GM19455 (cell line): ENCODE results near the gene GSG1L.

Experiments used
- ATAC-seq: cut with Tn5 transposase; IDR thresholded peaks from one replicate; pipeline ENCODE4 v1.9.1; 2021; ENCODE audit not compliant: unreplicated experiment

Gene GSG1L

DNA sequence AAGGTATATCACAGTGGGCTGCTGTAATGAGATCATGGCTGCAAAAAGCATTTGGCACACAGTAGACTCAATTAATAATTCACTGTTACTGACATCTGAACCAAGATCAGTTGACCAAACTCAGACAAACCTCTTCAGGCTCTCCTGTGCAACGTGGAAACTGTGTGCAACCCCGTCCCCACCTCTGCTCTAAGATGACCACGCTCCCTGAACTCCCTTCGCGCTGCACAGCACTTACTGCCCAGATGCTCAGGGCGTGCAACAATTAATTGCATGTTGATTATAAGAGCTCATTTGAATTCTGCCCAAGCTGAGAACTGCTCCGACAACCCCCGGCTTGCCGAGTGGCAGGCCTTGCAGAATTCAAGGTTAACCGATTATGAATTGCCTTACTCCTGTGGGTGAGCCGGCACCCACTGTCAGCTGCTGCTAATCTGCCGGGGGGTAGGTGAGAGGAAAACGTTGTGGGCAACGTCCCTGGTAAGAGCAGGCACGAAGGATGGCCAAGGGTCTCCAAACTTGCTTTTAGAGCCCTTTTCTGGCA lies 1.3 kb upstream of the GSG1L start:
- no peak for ATAC-seq

DNA sequence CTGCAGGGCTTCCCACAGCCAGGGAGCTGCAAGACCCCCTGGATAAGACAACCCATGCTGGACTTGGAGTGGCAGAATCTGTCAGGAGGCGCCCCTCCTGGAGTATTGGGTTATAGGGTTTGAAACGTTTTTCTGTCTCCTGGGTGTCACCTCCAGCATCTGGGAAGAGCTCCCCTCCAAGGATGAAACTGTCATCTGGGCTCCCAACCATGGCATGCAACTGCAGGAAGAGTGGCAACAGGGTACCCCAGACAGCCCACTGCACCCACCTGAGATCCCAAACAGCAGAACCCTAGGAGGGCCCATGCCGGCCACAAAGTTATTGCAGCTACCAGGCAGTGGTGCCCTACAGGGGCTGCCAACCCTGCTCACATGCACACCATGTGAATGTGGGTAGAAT lies 636 bp upstream of the GSG1L start:
- ATAC-seq, result no peak

DNA sequence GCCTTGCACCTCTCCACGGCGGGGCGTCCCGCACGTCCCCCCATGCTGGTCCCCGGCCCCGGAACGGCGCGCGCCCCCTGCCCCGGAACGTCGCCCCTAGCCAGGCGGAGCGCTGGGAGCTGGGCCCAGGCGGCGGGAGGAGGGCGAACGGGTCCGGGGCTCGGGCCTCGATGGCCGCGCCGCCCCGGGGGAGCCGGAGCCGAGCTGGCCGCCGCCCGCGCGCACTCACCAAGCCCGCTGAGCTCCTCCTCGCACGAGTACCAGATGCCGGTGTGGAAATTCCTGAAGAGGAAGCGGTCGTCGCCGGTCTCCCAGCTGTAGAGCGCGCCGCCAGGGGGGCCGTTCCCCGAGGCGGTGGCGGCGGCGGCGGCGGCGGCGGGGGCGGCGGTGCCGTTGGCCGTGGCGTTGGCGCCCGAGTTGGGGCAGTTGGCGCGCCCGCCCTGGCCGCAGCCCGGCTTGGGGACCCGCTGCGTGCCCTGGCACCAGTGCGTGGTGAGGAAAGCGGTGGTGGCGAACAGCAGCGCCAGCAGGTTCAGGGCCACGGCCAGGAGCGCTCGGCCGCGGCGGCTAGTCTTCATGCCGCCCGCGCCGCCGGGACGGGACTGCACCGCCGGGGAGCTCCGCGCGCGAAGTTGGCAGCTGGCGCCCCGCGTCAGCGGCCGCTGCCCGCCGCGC lies 530 bp downstream of the GSG1L start:
- no peak for ATAC-seq

DNA sequence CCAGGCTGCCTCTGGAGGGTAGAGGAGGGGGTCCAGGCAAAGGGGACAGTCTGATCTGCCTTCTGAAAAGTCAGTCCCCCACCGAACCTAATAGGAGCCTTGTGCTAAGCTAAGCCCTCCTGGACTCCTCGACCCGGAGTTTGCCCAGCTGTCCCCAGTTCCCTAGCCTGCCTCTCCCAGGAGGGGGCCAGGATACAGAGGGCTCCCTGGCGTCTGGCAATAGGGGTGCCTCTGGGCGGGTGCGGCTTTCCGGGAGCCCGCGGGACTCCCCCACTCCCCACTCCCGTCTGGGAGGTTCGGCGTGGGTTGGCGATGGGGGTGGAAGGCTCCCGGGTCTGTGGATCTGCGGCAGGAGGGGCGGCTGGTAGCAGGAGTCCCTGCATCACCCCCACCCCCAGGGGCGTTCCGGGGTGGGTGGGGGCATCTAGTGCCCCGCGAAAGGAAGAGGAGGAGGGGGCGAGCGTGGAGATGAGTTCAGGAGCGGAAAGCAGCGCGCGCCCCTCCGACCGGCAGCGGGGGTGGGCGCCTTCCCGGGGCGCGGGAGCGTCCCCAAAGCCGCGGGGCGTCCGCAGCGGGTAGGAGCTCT lies 1.2 kb downstream of the GSG1L start:
- ATAC-seq, result no peak

DNA sequence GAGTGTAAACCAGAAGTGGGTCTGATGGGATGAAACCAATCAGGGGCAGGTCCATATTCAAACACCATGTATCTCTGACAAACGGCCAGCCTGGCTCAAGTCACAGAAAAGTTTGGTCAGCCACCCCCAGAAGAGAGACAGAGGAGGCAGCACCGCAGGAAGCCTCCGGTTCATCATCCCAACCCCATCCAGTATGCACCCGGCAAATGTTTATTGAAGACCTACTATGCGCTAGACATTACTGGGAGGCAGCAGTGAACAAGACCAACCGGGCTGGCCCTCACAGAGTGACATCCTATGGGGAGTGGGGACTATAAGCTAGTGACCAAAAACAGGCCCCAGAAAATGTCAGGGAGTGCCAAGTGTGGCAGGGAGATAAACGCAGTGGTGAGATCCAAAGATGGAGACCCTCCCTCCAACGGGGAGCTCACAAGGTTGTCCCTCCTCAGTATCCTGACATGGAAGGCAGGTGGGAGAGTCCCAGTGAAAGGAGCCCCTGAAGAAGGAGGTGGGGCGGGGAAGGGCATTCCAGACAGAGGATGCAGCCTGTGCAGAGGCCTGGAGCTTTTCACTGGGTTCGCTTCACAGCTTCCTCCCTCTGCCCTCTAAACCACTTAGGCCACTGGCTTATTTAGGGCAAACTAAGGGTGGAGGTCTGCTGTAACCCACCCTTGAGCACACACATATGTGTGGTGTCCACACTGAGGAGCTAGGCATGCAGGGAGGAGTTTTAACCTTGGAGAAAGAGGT lies 2.0 kb downstream of the GSG1L start:
- ATAC-seq, result no peak

DNA sequence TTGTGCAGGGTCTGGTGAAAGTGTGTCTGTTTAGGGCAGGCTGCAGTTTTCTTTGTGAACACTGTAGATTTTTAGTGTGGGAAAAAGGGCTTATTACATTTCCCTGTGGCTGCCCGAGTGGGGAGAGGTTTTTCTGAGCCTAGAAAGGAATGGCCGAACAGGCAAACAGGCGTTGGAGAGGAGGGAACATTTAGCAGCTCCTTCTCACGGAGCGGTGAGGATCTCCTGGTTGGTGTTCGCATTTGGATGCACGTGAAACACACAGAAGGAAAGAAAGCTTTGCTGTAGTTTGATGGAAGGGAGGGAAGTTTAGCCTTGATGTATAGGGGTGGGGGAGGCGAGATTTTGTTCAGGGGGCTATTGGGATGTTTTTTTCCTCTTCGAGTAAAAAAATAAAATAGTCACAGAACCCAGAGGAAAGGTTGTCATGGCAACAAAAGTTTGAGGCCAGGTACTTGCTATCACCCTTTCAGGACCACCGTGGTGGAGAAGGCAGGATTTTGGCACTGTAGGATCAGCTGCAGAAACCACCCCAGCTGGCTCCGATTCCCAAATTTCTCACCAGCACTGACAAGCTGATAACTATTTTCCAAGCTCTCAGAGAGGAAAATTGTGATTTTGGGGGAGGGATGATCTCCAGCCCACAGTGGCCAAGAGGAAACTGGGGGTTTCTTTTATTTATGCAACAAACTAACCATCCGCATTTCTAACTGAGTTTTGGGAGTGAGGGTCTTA lies 3.5 kb downstream of the GSG1L start:
- ATAC-seq, result no peak

DNA sequence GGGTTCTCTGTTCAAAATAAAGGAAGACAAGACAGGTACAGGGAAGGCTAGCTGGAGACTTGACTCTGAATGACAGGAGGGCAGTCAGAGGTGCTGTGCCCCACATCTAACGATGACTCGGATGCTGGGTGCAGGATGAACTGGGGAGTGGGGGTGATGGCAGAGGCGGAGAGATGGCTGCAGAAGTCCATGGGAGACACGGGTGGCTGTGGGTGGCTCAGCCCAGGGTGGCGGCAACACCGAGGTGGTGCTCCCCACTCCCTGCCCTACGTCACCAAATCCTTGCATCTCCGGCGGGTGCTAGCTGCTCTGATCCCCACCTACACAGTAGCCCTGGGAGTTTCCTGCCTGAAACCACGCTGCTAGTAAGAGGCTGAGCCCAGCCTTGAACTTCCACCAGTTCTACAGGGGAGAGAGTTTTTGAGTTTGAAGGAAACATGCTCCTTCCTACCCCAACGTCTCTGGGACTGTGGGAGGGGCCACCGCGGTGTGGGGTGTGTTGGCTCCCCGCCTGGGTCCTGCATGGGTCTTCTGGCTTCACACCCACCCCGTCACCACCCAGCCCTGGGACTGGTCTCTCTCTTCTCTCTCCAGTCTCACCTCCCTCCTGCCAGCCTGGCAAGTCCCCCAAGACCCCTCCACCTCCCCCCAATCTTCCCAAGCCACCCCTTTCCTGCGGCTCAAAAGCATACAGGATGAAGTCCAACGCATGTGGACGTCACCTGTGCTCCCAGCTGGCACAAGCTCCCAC lies 4.5 kb downstream of the GSG1L start:
- no peak for ATAC-seq

DNA sequence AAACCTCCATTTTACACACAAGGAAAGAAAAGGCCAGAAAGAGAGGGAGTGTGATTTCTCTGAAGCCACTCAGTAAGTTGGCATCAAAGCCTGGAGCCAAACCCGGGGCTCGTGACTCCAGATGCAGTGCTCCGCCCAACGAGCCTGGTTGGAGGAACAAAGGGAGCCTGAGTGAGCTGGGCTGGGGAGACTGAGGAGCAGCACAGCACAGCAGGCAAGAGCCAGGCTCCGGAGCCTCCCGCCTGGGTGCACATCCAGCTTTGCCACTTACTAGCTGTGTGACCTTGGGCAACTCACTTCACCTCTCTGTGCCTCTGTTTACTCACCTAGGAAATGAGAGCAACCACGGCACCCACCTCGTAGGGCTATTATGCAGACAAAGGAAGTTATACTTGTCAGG lies 5.6 kb downstream of the GSG1L start:
- ATAC-seq, result no peak

DNA sequence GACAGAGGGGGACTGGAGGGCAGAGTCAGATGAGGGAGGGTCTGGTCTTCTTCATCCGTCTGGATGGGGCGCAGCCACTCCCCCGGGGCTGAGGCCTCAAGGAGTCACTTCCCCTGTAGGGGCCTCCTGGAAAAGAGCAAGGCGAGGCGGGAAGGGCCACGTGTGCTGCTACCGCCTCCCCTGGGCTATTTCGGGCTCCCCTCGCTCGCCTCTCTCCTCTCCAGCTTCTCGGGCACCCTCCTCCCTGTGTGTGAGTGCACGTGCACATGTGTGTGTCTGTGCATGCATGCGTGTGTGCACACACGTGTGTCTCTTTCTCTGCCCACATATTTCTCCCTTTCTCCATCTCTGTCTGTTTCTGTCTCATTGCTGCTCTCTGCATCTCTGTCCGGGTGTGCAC lies 10.1 kb downstream of the GSG1L start:
- ATAC-seq, result no peak

DNA sequence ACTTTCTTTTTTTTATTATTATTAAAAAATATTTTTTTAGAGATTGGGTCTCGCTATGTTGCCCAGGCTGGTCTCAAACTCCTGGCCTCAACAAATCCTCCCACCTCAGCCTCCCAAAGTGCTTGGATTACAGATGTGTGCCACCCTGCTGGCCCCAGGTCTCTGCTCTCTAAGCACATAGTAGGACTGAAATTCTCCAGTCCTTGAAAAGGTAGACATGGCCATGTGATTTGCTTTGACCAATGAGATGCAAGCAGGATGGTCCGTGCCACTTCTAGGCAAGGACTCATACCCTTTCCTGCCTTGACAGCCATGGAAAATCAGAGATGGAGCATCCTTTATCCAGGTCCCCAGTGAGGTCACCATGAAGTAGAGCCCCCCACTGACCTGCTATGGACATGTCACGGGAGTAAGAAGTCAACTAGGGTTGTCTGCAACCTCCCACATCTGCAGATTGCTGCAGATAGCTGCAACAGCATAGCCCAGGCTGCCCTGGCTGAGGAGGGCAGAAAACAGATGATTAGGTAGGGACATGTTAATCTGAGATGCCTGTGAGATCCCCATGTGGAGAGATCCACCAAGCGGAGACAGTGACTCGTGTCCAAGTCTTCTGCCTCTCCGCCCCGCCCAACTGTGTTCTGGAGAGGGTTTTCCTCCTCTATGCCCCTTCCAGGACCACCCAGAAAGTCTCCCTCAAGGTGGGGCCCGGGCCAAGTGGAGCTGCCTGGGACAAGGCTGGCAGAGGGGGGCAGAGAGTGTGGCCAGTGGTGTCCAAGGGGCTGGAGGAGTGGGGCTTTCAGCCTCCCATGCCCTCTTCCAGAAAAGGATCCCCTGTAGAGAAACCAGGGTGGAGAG lies 11.0 kb downstream of the GSG1L start:
- no peak for ATAC-seq

DNA sequence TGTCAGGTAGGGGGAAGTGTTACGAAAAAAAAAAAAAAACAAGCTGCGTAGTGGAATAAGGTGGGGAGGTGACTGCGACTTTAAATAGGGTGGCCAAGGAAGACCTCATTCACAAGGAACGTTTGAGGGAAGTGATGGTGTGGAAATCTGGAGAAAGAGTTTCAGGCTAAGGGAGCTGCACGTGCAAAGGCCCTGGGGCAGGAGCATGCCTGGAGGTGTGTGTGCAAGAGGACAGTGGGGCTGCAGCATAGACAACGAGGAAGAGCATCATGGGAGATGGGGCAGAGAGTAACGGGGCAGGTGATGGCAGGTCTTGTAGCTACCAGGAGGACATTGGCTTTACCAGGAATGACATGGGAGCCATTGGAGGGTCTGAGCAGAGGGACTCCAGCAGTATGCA lies 12.0 kb downstream of the GSG1L start:
- no peak for ATAC-seq

DNA sequence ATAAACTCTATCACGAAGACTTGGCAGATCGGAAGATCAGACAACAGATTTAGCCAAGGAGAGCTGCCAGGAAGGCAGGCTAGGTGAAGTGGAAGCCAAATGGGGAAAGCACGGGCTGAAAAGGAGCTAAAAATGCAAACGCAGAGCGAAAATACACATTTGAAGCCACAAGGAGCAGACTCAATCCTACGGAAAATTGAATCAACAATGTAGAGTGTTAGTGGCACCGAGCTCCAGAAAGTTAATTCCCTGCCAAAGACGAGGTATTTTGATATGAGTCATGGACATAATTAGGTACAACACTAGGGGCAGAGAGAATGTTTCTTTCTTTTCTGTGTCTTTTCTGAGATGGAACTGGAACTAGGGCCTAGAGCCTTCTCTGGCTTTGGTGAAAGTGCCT lies 20.7 kb downstream of the GSG1L start:
- no peak for ATAC-seq

DNA sequence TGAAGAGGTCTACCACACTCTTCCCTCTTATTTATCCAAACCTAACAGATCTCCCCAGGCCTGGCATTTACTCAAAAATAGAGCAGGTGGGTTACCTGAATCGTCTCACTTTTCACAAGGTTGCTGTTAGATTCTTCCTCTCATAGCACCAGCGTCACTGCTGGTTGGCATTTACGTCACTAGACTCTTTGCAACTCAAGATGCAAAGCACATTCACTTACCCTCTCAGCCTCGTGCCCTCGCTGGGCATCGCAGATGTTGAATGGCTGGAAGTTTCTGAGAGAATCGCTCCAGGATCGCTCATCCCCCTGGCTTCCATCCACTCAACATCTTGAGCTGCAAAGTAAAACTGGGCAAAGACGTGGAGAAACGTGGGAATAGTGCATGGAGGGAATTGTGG lies 21.9 kb downstream of the GSG1L start:
- ATAC-seq, result no peak

DNA sequence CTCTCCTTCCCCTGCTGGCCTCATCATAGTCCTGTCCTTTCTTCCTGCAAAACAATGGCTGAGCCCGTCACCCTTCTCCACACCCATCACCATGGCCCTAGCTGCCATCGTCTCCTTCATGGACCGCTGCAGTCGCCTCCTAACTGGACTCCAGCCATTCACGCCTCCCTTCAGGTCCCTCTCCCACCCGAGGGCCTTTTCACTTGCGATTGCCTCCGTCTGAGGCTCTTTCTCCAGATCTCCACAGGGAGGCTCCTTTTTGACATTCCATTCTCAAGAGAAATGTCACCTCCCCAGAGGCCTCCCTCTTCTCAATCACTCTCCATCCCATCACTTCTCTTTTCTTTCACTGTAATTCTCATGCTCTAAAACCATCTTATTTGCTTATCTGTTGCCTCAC lies 23.5 kb downstream of the GSG1L start:
- ATAC-seq, result no peak

DNA sequence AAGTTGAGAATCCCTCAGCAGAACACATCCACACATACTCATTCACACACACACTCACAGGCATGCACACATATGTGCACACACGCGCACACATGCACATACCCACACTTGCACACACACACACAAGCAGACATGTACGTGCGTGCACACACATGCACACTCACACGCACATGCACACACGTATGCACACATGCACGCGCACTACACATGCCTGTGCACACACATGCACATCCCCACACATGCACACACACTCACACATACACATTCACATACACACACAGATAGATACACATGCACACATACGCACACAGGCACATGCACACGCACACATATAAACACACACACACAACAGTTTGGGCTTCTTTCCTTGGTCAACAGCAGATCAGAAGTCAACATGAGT lies 24.0 kb downstream of the GSG1L start:
- ATAC-seq, result no peak

DNA sequence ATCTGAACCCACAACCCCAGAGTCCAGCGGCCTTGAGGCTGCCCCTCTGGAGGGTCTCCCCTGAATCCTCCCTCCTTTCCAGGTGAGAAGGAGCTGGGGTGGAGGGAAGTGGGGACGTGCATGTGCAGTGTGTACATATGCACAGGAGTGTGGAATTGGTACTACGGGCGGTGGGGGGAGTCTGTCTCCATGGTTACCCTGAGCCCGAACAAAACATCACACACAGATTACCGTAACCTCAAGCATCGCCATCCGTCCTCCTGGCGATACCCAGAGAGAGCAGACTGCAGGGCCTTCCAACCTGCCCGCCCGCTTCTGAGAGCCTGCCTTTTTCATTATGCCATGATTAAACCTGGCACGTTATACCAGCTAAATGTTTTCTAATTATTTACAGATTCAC lies 25.1 kb downstream of the GSG1L start:
- no peak for ATAC-seq

DNA sequence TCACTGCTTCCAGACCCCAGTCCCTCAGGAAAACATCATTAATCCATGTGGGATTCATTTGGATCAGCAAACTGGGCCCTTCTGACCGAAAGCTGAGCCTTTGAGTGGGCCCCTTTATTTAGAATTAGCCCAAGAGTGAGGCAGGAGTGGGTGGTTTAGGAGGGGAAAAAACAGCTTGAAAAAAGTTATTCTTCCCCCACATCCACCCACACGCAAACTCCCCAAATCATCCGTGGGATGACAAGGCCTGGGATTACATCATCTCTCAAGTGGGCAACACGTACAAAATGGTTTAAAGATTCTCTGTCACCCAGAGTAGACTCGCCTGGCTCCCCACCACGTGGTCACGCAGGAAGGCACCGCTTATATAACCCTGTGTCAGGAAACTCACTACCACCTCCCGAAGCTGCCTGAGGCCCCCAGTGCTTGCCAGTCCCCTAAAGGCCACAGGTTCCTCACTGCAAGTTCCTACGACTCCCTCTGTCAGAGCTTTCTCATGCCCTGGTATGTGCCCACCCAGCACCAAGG lies 27.6 kb downstream of the GSG1L start:
- no peak for ATAC-seq

DNA sequence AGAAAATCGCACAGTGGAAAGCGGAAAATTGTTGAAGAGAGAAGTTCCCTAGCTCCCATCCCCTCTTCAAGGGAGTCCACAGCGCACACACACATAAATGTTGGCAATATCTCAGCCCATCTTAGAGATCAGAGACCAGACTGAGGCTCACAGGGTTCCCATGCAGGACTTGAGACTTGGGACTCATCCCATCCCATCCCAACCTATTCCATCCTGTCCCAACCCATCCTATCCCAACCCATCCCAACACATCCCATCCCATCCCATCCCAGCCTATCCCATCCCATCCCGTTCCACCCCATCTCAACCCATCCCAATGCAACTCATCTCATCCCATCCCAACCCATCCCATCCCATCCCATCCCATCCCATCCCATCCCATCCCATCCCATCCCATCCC lies 29.6 kb downstream of the GSG1L start:
- ATAC-seq, result no peak

DNA sequence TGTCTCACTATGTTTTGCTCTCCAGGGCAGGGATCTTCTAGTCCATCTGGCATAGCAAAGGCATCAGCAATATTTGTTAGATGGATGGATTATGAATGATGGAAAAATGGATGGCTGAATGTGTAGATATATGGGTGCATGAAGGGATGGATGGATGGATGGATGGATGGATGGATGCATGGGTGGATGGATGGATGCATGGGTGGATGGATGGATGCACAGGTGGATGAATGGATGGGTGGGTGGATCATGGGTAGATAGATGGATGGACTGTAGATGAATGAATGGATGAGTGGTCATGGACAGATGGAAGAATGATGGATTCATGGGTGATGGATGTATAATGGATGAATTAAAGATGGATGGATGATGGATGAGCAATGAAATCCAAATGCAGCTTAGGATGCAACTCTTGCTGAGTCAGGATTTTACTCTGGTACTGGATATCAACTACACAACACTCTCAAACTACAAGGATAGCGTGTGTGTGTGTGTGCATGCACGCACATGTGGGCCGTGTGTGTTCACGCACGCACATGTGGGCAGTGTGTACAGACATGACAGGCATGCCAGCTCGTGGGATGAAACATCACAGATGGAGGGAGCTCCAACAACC lies 34.0 kb downstream of the GSG1L start:
- no peak for ATAC-seq
